GM18520 (cell line): ENCODE results near the gene CXCL16.

Experiments used
- ATAC-seq: cut with Tn5 transposase; IDR thresholded peaks from one replicate; pipeline ENCODE4 v1.9.1; 2021; ENCODE audit not compliant: unreplicated experiment

CXCL16 gene

GRCh38 chr17:4739122-4740024 is at the start of gene CXCL16, which contains the start of gene ZMYND15:
Gene CXCL16, minus strand, starts transcription at chr17:4739928. Its CDS starts 589 bp downstream, at chr17:4739339.
Gene ZMYND15, plus strand, starts transcription at chr17:4739833. Its CDS starts 716 bp downstream, at chr17:4740549.
- no peak for ATAC-seq

GRCh38 chr17:4788807-4789700 is 49.3 kb upstream of the CXCL16 start, which contains the start of gene GLTPD2:
Gene GLTPD2, plus strand, starts transcription at chr17:4788964. Its CDS starts 48 bp downstream, at chr17:4789012.
- no peak for ATAC-seq

- no peak for ATAC-seq
Measured at GRCh38 chr17:4788159-4788806, 48.6 kb upstream of the CXCL16 start.

- ATAC-seq: no peak
Measured at GRCh38 chr17:4786516-4786915, 46.8 kb upstream of the CXCL16 start.

- no peak for ATAC-seq
Measured at GRCh38 chr17:4786106-4786511, 46.4 kb upstream of the CXCL16 start, which contains the start of gene VMO1. Gene VMO1, minus strand, starts transcription at chr17:4786364. Its CDS starts 12 bp downstream, at chr17:4786352.

- ATAC-seq: no peak
Measured at GRCh38 chr17:4785311-4786105, 45.8 kb upstream of the CXCL16 start.

- ATAC-seq: no peak
Measured at GRCh38 chr17:4782652-4783051, 42.9 kb upstream of the CXCL16 start.

GRCh38 chr17:4780325-4780955 is 40.7 kb upstream of the CXCL16 start:
- no peak for ATAC-seq

- no peak for ATAC-seq
Measured at GRCh38 chr17:4777969-4778760, 38.4 kb upstream of the CXCL16 start.

- ATAC-seq: no peak
Measured at GRCh38 chr17:4772235-4772613, 32.5 kb upstream of the CXCL16 start.

- no peak for ATAC-seq
Measured at GRCh38 chr17:4771519-4772234, 31.9 kb upstream of the CXCL16 start, which contains the start of gene TM4SF5. Gene TM4SF5, plus strand, starts transcription at chr17:4771886. Its CDS starts 37 bp downstream, at chr17:4771923.

- ATAC-seq: no peak
Measured at GRCh38 chr17:4769628-4770027, 29.9 kb upstream of the CXCL16 start.

GRCh38 chr17:4768298-4768697 is 28.6 kb upstream of the CXCL16 start:
- no peak for ATAC-seq

GRCh38 chr17:4766723-4767122 is 27.0 kb upstream of the CXCL16 start:
- no peak for ATAC-seq

- no peak for ATAC-seq
Measured at GRCh38 chr17:4766201-4766600, 26.5 kb upstream of the CXCL16 start.

GRCh38 chr17:4764595-4764994 is 24.9 kb upstream of the CXCL16 start:
- no peak for ATAC-seq

GRCh38 chr17:4759776-4760236 is 20.1 kb upstream of the CXCL16 start:
- no peak for ATAC-seq

GRCh38 chr17:4753392-4753791 is 13.7 kb upstream of the CXCL16 start:
- ATAC-seq: no peak
